HEK293T (cell line): Measurements from ENCODE around the gene ADAMTS3.

ENCODE experiments used
- ARNT ChIP-seq: fragments of 450-650 bp; IDR thresholded peaks from 2 replicates; pipeline ENCODE4 v1.6.1; 2017; ENCODE audit warnings: mild to moderate bottlenecking
- BHLHE40 ChIP-seq: fragments of 450-650 bp; IDR thresholded peaks from 2 replicates; pipeline ENCODE4 v1.6.1; 2016; ENCODE audit warnings: mild to moderate bottlenecking, moderate library complexity, borderline replicate concordance
- CTBP1 ChIP-seq: fragments of 450-650 bp; IDR thresholded peaks from 2 replicates; pipeline ENCODE4 v1.6.1; 2016; ENCODE audit warnings: borderline replicate concordance
- FOXM1 ChIP-seq: fragments of 450-650 bp; IDR thresholded peaks from 2 replicates; pipeline ENCODE4 v1.6.1; 2017; ENCODE audit warnings: mild to moderate bottlenecking, borderline replicate concordance
- L3MBTL2 ChIP-seq: fragments of 450-650 bp; conservative IDR thresholded peaks from 2 replicates; pipeline ENCODE4 v1.6.1; 2016; ENCODE audit warnings: mild to moderate bottlenecking
- SP1 ChIP-seq: fragments of 450-650 bp; IDR thresholded peaks from 2 replicates; pipeline ENCODE4 v1.6.1; 2017
- SUZ12 ChIP-seq: fragments of 450-650 bp; IDR thresholded peaks from 2 replicates; pipeline ENCODE4 v1.6.1; 2016; ENCODE audit warnings: mild to moderate bottlenecking
- TARDBP ChIP-seq: fragments of 450-650 bp; IDR thresholded peaks from 2 replicates; pipeline ENCODE4 v1.6.1; 2016
- ZNF384 ChIP-seq: fragments of 450-650 bp; IDR thresholded peaks from 2 replicates; pipeline ENCODE4 v1.6.1; 2016
- TF ChIP-seq, protein P1 (sequence below): fragments of 450-650 bp; IDR thresholded peaks from 2 replicates; pipeline ENCODE4 v1.6.1; 2016

DNA sequence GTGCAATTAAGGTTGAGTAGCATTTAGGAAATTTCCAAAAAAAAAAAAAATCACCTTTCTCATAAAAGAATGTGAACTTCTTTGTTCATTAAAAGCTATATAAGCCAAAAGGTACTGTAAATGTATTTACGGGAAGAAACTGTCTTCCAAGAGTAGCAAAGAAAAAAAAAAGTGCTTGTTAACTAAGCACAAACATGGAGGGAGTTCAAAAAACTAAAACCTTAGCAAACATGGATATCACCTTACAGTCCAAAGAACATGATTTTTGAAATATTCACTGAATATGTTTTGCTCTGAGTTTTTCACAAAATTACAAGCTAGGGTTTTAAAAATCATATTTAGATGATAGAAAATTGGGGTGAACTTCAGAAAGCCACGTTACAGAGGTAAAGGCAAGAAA is 217.5 kb downstream of the ADAMTS3 start:
- TF ChIP-seq SUZ12 (no peak), SP1 (no peak), TARDBP (no peak), ZNF384 (no peak), BHLHE40 (no peak), FOXM1 (no peak), ARNT (no peak), L3MBTL2 (no peak), CTBP1 (no peak)
- TF ChIP-seq, protein P1, sequence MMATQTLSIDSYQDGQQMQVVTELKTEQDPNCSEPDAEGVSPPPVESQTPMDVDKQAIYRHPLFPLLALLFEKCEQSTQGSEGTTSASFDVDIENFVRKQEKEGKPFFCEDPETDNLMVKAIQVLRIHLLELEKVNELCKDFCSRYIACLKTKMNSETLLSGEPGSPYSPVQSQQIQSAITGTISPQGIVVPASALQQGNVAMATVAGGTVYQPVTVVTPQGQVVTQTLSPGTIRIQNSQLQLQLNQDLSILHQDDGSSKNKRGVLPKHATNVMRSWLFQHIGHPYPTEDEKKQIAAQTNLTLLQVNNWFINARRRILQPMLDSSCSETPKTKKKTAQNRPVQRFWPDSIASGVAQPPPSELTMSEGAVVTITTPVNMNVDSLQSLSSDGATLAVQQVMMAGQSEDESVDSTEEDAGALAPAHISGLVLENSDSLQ, result no peak
